ENCODE results near the gene NT5DC1.
A peak's percentile ranks its signal among the peaks of the same experiment; 100 is the strongest.
"Not testable (repeated sequence)": the region's sequence is repeated elsewhere in the genome, so short reads cannot be mapped to it uniquely, and the experiment has no call there.

Gene NT5DC1

GRCh38 chr6:116280161-116280932 lies 179.7 kb downstream of the NT5DC1 start:
- no peak for DNase-seq

DNA sequence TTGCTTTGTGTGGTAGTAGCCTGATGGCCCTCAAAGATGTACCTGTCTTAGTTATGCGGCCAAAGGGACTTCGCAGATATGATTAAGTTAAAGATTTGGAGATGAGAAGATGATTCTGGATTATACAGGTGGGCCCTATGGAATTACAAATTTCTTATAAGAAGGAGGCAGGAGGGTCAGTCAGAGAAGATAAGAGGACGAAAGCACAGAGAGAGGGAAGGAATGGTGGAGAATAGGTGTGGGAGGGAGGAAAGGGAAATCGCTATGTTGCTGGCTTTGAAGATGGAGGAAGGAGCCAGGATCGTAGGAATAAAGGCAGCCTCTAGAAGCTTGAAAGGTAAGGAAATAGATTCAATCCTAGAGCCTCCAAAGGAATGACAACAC lies 180.3 kb downstream of the NT5DC1 start:
- DNase-seq: no peak

GRCh38 chr6:116282698-116283097 lies 182.0 kb downstream of the NT5DC1 start:
- no peak for DNase-seq

GRCh38 chr6:116283191-116283590 lies 182.5 kb downstream of the NT5DC1 start:
- no peak for DNase-seq

GRCh38 chr6:116284984-116285383 lies 184.3 kb downstream of the NT5DC1 start:
- not testable (repeated sequence) for DNase-seq

GRCh38 chr6:116286773-116287358 lies 186.2 kb downstream of the NT5DC1 start:
- DNase-seq: no peak

- DNase-seq: peak in 1 of 2 experiments; percentile 16
Measured at GRCh38 chr6:116287689-116288282, 187.1 kb downstream of the NT5DC1 start.

GRCh38 chr6:116289876-116290275 lies 189.2 kb downstream of the NT5DC1 start:
- no peak for DNase-seq

GRCh38 chr6:116290799-116291198 lies 190.1 kb downstream of the NT5DC1 start:
- DNase-seq: no peak

- no peak for DNase-seq
Measured at GRCh38 chr6:116291701-116292396, 191.2 kb downstream of the NT5DC1 start.

- DNase-seq: no peak
Measured at GRCh38 chr6:116292553-116292952, 191.9 kb downstream of the NT5DC1 start.

- DNase-seq: no peak
Measured at GRCh38 chr6:116298273-116298672, 197.6 kb downstream of the NT5DC1 start.

- DNase-seq: no peak
Measured at GRCh38 chr6:116298973-116299372, 198.3 kb downstream of the NT5DC1 start.

Measured in NCI-H2081 (cell line).